PC-3 (cell line): Measurements from ENCODE around the gene LSM12.

Experiments
- EZH2 ChIP-seq: fragments of 300-600 bp; sonication (generic); IDR thresholded peaks from one replicate; pipeline ENCODE4 v1.6.1; 2017; ENCODE audit warnings: antibody characterized with exemption, mild to moderate bottlenecking, low read length; ENCODE audit not compliant: unreplicated experiment
- EZH2phosphoT487 ChIP-seq: fragments of 300-600 bp; sonication (generic); IDR thresholded peaks from 2 replicates; pipeline ENCODE4 v1.6.1; 2018; ENCODE audit warnings: mild to moderate bottlenecking, antibody characterized with exemption, low read length, borderline replicate concordance
- TF ChIP-seq, protein P1 (sequence below): fragments of 300-600 bp; sonication (generic); conservative IDR thresholded peaks from 2 replicates; pipeline ENCODE4 v1.5.1; 2017; ENCODE audit warnings: antibody characterized with exemption, low read depth, mild to moderate bottlenecking, low read length

DNA sequence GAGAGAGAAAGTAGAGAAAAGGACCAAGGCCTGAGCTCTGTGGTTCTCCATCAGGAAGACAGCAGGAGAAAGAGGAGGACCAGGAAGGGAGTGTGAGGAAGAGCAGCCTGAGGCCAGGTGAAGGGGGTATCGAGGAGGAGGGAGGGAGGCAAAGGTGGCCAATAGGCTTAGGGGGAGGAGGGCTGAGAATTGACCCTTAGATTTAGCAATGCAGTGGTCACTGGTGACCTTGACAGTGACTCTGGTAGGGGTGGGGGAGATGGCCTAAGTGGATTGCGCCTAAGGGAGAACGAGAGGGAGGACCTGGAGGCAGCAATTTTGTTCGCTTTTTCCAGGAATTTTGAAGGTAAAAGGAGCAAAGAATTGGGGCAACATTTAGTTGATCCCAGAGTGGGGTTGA lies 67.4 kb downstream of the LSM12 start:
- TF ChIP-seq, protein P1, sequence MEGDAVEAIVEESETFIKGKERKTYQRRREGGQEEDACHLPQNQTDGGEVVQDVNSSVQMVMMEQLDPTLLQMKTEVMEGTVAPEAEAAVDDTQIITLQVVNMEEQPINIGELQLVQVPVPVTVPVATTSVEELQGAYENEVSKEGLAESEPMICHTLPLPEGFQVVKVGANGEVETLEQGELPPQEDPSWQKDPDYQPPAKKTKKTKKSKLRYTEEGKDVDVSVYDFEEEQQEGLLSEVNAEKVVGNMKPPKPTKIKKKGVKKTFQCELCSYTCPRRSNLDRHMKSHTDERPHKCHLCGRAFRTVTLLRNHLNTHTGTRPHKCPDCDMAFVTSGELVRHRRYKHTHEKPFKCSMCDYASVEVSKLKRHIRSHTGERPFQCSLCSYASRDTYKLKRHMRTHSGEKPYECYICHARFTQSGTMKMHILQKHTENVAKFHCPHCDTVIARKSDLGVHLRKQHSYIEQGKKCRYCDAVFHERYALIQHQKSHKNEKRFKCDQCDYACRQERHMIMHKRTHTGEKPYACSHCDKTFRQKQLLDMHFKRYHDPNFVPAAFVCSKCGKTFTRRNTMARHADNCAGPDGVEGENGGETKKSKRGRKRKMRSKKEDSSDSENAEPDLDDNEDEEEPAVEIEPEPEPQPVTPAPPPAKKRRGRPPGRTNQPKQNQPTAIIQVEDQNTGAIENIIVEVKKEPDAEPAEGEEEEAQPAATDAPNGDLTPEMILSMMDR = no peak
- no peak for TF ChIP-seq EZH2
- TF ChIP-seq EZH2phosphoT487 = no peak
